HepG2 (cell line): Measurements from ENCODE around the gene DNAJC19. TPM values are rescaled to one million over a fixed set of nuclear protein-coding genes. Genes with fewer than 3 reads are reported as not detected.
A peak's percentile ranks its signal among the peaks of the same experiment; 100 is the strongest.

Experiments
- ARID3A ChIP-seq: IDR thresholded peaks from 2 replicates; pipeline ENCODE4 v1.6.1; 2012; ENCODE audit warnings: low read depth, low read length, improper control_type of control experiment
- EP300 ChIP-seq, 3 experiments: sonication (generic) in 1 of 3; formaldehyde crosslinking in 1 of 3; IDR thresholded peaks; 2 replicates each; pipeline versions ENCODE4 v1.5.1 to v1.6.1; 2011 to 2020; ENCODE audit warnings: low read depth in 2 of 3, low read length in 2 of 3, borderline replicate concordance in 1 of 3, improper control_type of control experiment in 1 of 3, mild to moderate bottlenecking in 1 of 3, missing genetic modification reagents in 1 of 3, moderate library complexity in 1 of 3
- HDAC2 ChIP-seq: sonication (generic); formaldehyde crosslinking; IDR thresholded peaks from 2 replicates; pipeline ENCODE4 v1.4.0; 2020; ENCODE audit warnings: missing genetic modification reagents
- KDM3A ChIP-seq: IDR thresholded peaks from 2 replicates; pipeline ENCODE4 v1.6.1; 2018; ENCODE audit warnings: low read depth, missing compliant biosample characterization
- MAFG ChIP-seq: sonication (generic); formaldehyde crosslinking; IDR thresholded peaks from 2 replicates; pipeline ENCODE4 v1.5.1; 2020; ENCODE audit warnings: mild to moderate bottlenecking, missing genetic modification reagents
- MAX ChIP-seq: IDR thresholded peaks from 2 replicates; pipeline ENCODE4 v1.6.1; 2012; ENCODE audit warnings: inconsistent platforms
- NR2C2 ChIP-seq: sonication (generic); formaldehyde crosslinking; IDR thresholded peaks from 2 replicates; pipeline ENCODE4 v1.4.0; 2020; ENCODE audit warnings: missing genetic modification reagents, mild to moderate bottlenecking, moderate library complexity, borderline replicate concordance
- NR2F2 ChIP-seq: IDR thresholded peaks from 2 replicates; pipeline ENCODE4 v1.6.1; 2012; ENCODE audit warnings: low read depth, inconsistent platforms, borderline replicate concordance
- PCBP1 ChIP-seq: fragments of 200-400 bp; formaldehyde crosslinking; IDR thresholded peaks from 2 replicates; pipeline ENCODE4 v1.6.1; 2017; ENCODE audit warnings: mild to moderate bottlenecking, low read depth, low read length, borderline replicate concordance
- RORA ChIP-seq: sonication (generic); formaldehyde crosslinking; IDR thresholded peaks from 2 replicates; pipeline ENCODE4 v1.5.0; 2020; ENCODE audit warnings: mild to moderate bottlenecking, missing genetic modification reagents, moderate library complexity
- SP1 ChIP-seq, 2 experiments: fragments of 450-650 bp in 1 of 2; sonication (generic) in 1 of 2; formaldehyde crosslinking in 1 of 2; IDR thresholded peaks; 2 replicates each; pipeline versions ENCODE4 v1.4.0 to v1.6.1; 2016 to 2020; ENCODE audit warnings: missing genetic modification reagents in 1 of 2
- SRSF4 ChIP-seq: fragments of 200-400 bp; formaldehyde crosslinking; IDR thresholded peaks from one replicate; pipeline ENCODE4 v1.6.1; 2018; ENCODE audit warnings: mild to moderate bottlenecking, low read depth, low read length, moderate library complexity; ENCODE audit not compliant: poor library complexity, severe bottlenecking
- ZBTB20 ChIP-seq: sonication (generic); formaldehyde crosslinking; IDR thresholded peaks from 2 replicates; pipeline ENCODE4 v1.8.1; 2023; ENCODE audit warnings: missing genetic modification reagents, low read depth, mild to moderate bottlenecking, borderline replicate concordance
- ZBTB8A ChIP-seq: sonication (generic); formaldehyde crosslinking; IDR thresholded peaks from 2 replicates; pipeline ENCODE4 v1.4.0; 2020; ENCODE audit warnings: mild to moderate bottlenecking, low read depth, missing genetic modification reagents, borderline replicate concordance
- ZMYM2 ChIP-seq: sonication (generic); formaldehyde crosslinking; IDR thresholded peaks from 2 replicates; pipeline ENCODE4 v1.8.0; 2022; ENCODE audit warnings: mild to moderate bottlenecking, missing genetic modification reagents
- ZNF101 ChIP-seq: sonication (generic); formaldehyde crosslinking; IDR thresholded peaks from 2 replicates; pipeline ENCODE4 v1.4.0; 2020; ENCODE audit warnings: mild to moderate bottlenecking, low read depth, missing genetic modification reagents, borderline replicate concordance
- ZNF274 ChIP-seq: sonication (generic); formaldehyde crosslinking; IDR thresholded peaks from 2 replicates; pipeline ENCODE4 v1.5.1; 2020; ENCODE audit warnings: mild to moderate bottlenecking, missing genetic modification reagents
- ZNF3 ChIP-seq: IDR thresholded peaks from 2 replicates; pipeline ENCODE4 v1.7.0; 2017; ENCODE audit warnings: inconsistent platforms
- ZNF333 ChIP-seq: sonication (generic); formaldehyde crosslinking; IDR thresholded peaks from 2 replicates; pipeline ENCODE4 v1.4.0; 2020; ENCODE audit warnings: mild to moderate bottlenecking, missing genetic modification reagents, borderline replicate concordance
- ZNF513 ChIP-seq: sonication (generic); formaldehyde crosslinking; conservative IDR thresholded peaks from 2 replicates; pipeline ENCODE4 v1.5.0; 2020; ENCODE audit warnings: missing genetic modification reagents
- ZNF549 ChIP-seq: sonication (generic); formaldehyde crosslinking; IDR thresholded peaks from 2 replicates; pipeline ENCODE4 v1.5.0; 2020; ENCODE audit warnings: missing genetic modification reagents
- ZNF562 ChIP-seq: sonication (generic); formaldehyde crosslinking; IDR thresholded peaks from 2 replicates; pipeline ENCODE4 v1.8.0; 2022; ENCODE audit warnings: missing genetic modification reagents, borderline replicate concordance
- ZNF589 ChIP-seq: sonication (generic); formaldehyde crosslinking; conservative IDR thresholded peaks from 2 replicates; pipeline ENCODE4 v1.8.0; 2022; ENCODE audit warnings: mild to moderate bottlenecking, moderate library complexity, missing genetic modification reagents
- ZNF652 ChIP-seq: IDR thresholded peaks from 2 replicates; pipeline ENCODE4 v1.6.1; 2016; ENCODE audit warnings: low read depth, borderline replicate concordance
- ZNF891 ChIP-seq: sonication (generic); formaldehyde crosslinking; IDR thresholded peaks from 2 replicates; pipeline ENCODE4 v1.5.0; 2020; ENCODE audit warnings: mild to moderate bottlenecking, missing genetic modification reagents
- ZSCAN29 ChIP-seq: sonication (generic); formaldehyde crosslinking; conservative IDR thresholded peaks from 2 replicates; pipeline ENCODE4 v1.4.0; 2020; ENCODE audit warnings: mild to moderate bottlenecking, missing genetic modification reagents
- polyA plus RNA-seq, 8 experiments: library from polyadenylated mRNA; depleted of rRNA in 3 of 8; stranded (reverse) in 7 of 8; unstranded in 1 of 8; fragments of >200 nt; fragmentation: Illumina TruSeq in 4 of 8; extraction: Trizol in 4 of 8; gene quantifications; 2 replicates each; pipeline versions ENCODE4 v1.2.1 to v1.2.3, GENCODE V29; 2011 to 2016; ENCODE audit warnings: low read depth in 4 of 8, missing spikeins in 1 of 8, mixed read lengths in 1 of 8; ENCODE audit not compliant: insufficient read depth in 1 of 8
- total RNA-seq, 5 experiments: library from RNA; depleted of rRNA; stranded (reverse); fragments of >200 nt; fragmentation: Illumina TruSeq; extraction: Trizol; gene quantifications; 2 replicates each; pipeline ENCODE4 v1.2.3, GENCODE V29; 2016; ENCODE audit warnings: low read depth in 1 of 5

Gene DNAJC19
- total and polyA plus RNA-seq, 2 of the 13 experiments (the other 11 are each of a cell fraction or from before 2014, with no cell fraction given), result 51.1 to 75.8 TPM

GRCh38 chr3:180989291-180990163, at the start of gene DNAJC19 (continued):
- TF ChIP-seq NR2F2 (no peak), ZNF652 (no peak), ZNF101 (no peak), ZNF589 (CRISPR knock-in tag) (no peak), RORA (CRISPR knock-in tag) (no peak), ZNF549 (CRISPR knock-in tag) (no peak), ARID3A (no peak), KDM3A (CRISPR knock-in tag) (no peak), NR2C2 (CRISPR knock-in tag) (peak; percentile 89), HDAC2 (CRISPR knock-in tag) (peak; percentile 75), MAFG (CRISPR knock-in tag) (no peak), ZNF333 (CRISPR knock-in tag) (0 out of 2 replicates have a peak, but pooled peaks have one; percentile 72), ZMYM2 (CRISPR knock-in tag) (peak; percentile 53; the same call in 1 of the 2 replicates), MAX (peak; percentile 92), ZNF3 (CRISPR knock-in tag) (no peak), ZBTB20 (no peak), ZNF274 (CRISPR knock-in tag) (0 out of 2 replicates have a peak, but pooled peaks have one; percentile 68), ZNF891 (peak; percentile 67; the same call in 1 of the 2 replicates), SP1 (IDR thresholded peaks at IDR 0.05) (no peak), SP1 (CRISPR knock-in tag; IDR thresholded peaks at IDR 0.05) (no peak; the same call in 1 of the 2 replicates), ZBTB8A (CRISPR knock-in tag) (no peak; the same call in 1 of the 2 replicates), ZNF562 (CRISPR knock-in tag) (no peak), ZNF513 (CRISPR knock-in tag) (no peak), SRSF4 (no peak), PCBP1 (0 out of 2 replicates have a peak, but pooled peaks have one; percentile 48), EP300 (IDR thresholded peaks at IDR 0.05; ENCODE audit: low read depth in 2 of 2, low read length in 2 of 2) (peak in 1 of 2 experiments; percentile 34; a peak in 2 of 4 replicates), EP300 (CRISPR knock-in tag; IDR thresholded peaks at IDR 0.05; ENCODE audit: borderline replicate concordance) (no peak; the same call in 1 of the 2 replicates), ZSCAN29 (0 out of 2 replicates have a peak, but pooled peaks have one; percentile 78)
